HT-29 (cell line): ENCODE results near the gene ERFL. TPM values are rescaled to one million over a fixed set of nuclear protein-coding genes. Genes with fewer than 3 reads are reported as not detected.

Experiments used
- DNase-seq: peaks from one replicate; pipeline ENCODE4 v3.0.0-alpha.2; 2015; ENCODE audit warnings: low spot score
- small RNA-seq: library from RNA; depleted of rRNA; stranded (forward); fragments of <200 nt; gene quantifications from one replicate; pipeline ENCODE3, GENCODE V24; 2014
- total RNA-seq: library from RNA; depleted of rRNA; stranded (reverse); fragments of >200 nt; shearing (Covaris generic); gene quantifications from 2 replicates; pipeline ENCODE4 v1.2.3, GENCODE V29; 2014; rRNA removed

ERFL gene
- total RNA-seq, 1 experiment from 2014 or later, result 0.64 TPM

GRCh38 chr19:41860419-41861115 lies 67.7 kb downstream of the ERFL start:
- DNase-seq, result peak; percentile 48

- peak; percentile 100 for DNase-seq
Measured at GRCh38 chr19:41859618-41860418, 68.4 kb downstream of the ERFL start, which contains the start of gene RPS19. Gene RPS19, plus strand, starts transcription at chr19:41860255. Its CDS starts 520 bp downstream, at chr19:41860775.

- no peak for DNase-seq
Measured at GRCh38 chr19:41859213-41859617, 69.0 kb downstream of the ERFL start.

Small RNAs within 50 kb of the gene (small RNA-seq; reads per million reads assigned to genes)
- gene MIR6797, result not detected

Other genes with a start within 250 kb of the ERFL start
- gene CEACAM7, start 240.2 kb downstream of the ERFL start, total RNA-seq, result 0.92 TPM in 1 of 2 replicates, not detected in the other
- 3.2 and 3.8 TPM in 2 replicates for gene CEACAM5, start 219.8 kb downstream of the ERFL start, total RNA-seq
- gene CEACAM6, start 172.9 kb downstream of the ERFL start, total RNA-seq, result 11.0 and 13.4 TPM in 2 replicates
- not detected in 2 replicates for gene CEACAM3, start 131.9 kb downstream of the ERFL start, total RNA-seq
- not detected in 2 replicates for gene LYPD4, start 83.8 kb downstream of the ERFL start, total RNA-seq
- gene DMRTC2, start 83.4 kb downstream of the ERFL start, total RNA-seq, result not detected in 2 replicates
- 4,362 and 4,557 TPM in 2 replicates for gene RPS19, start 68.2 kb downstream of the ERFL start, total RNA-seq
- 0.81 and 1.4 TPM in 2 replicates for gene CD79A, start 51.2 kb downstream of the ERFL start, total RNA-seq
- gene ARHGEF1, start 45.3 kb downstream of the ERFL start, total RNA-seq, result 189 and 199 TPM in 2 replicates
- gene RABAC1, start 30.9 kb upstream of the ERFL start, total RNA-seq, result 232 and 234 TPM in 2 replicates
- 0.10 and 0.66 TPM in 2 replicates for gene ATP1A3, start 65.8 kb upstream of the ERFL start, total RNA-seq
- 0.21 TPM in 1 of 2 replicates, not detected in the other for gene GRIK5, start 141.8 kb upstream of the ERFL start, total RNA-seq
- 44.5 and 48.5 TPM in 2 replicates for gene ZNF574, start 147.7 kb upstream of the ERFL start, total RNA-seq
- gene POU2F2, start 204.0 kb upstream of the ERFL start, total RNA-seq, result 0.03 and 0.44 TPM in 2 replicates